NT2/D1 (cell line): ENCODE measurements around the gene ITGB2.

Experiments
- DNase-seq: peaks from one replicate; pipeline ENCODE4 v3.0.0-alpha.2; 2011; ENCODE audit warnings: low read depth, low spot score
- H3K27me3 ChIP-seq: 2 replicates; pipeline ENCODE4 v1.6.0; 2011; ENCODE audit warnings: mild to moderate bottlenecking; ENCODE audit not compliant: insufficient read length, insufficient read depth
- H3K36me3 ChIP-seq: 2 replicates; pipeline ENCODE4 v1.6.1; 2011; ENCODE audit warnings: mild to moderate bottlenecking, low read length, mixed read lengths; ENCODE audit not compliant: insufficient read depth, insufficient read length
- H3K4me1 ChIP-seq: 2 replicates; pipeline ENCODE4 v1.5.1; 2011; ENCODE audit not compliant: insufficient read depth, insufficient read length
- H3K4me3 ChIP-seq: 2 replicates; pipeline ENCODE4 v1.5.1; 2011; ENCODE audit warnings: low read depth; ENCODE audit not compliant: insufficient read length
- H3K9ac ChIP-seq: 2 replicates; pipeline ENCODE4 v1.6.0; 2011; ENCODE audit warnings: low read depth; ENCODE audit not compliant: insufficient read length
- H3K9me3 ChIP-seq: 2 replicates; pipeline ENCODE4 v1.5.1; 2011; ENCODE audit warnings: mild to moderate bottlenecking, low read length; ENCODE audit not compliant: insufficient read depth
- SUZ12 ChIP-seq: IDR thresholded peaks from 2 replicates; pipeline ENCODE4 v1.6.1; 2011; ENCODE audit not compliant: insufficient read length, insufficient read depth; ENCODE audit errors: extremely low read depth
- YY1 ChIP-seq: IDR thresholded peaks from 2 replicates; pipeline ENCODE4 v1.6.1; 2011; ENCODE audit not compliant: insufficient read length, insufficient read depth
- ZNF274 ChIP-seq: IDR thresholded peaks from 2 replicates; pipeline ENCODE4 v1.6.1; 2011; ENCODE audit warnings: mild to moderate bottlenecking, low read depth, low read length

The ITGB2 gene

GRCh38 chr21:44874497-44875315, 46.0 kb downstream of the ITGB2 start:
- Histone ChIP-seq H3K9me3 (no peaks in the 10 kb centered on the region), H3K27me3 (peaks cover 20% of the 10 kb centered on the region), H3K4me1 (peaks cover 14% of the 10 kb centered on the region), H3K36me3 (peaks cover 13% of the 10 kb centered on the region), H3K9ac (peak overlapping the region; percentile 92), H3K4me3 (peak overlapping the region; percentile 92)
- TF ChIP-seq SUZ12 (no peak), YY1 (peak; percentile 5), ZNF274 (no peak)
- no peak for DNase-seq

- H3K36me3 ChIP-seq, result peaks cover 13% of the 10 kb centered on the region
- H3K4me3 ChIP-seq, result peak overlapping the region; percentile 92
- no peaks in the 10 kb centered on the region for H3K9me3 ChIP-seq
- peaks cover 20% of the 10 kb centered on the region for H3K27me3 ChIP-seq
- H3K4me1 ChIP-seq, result peaks cover 14% of the 10 kb centered on the region
- DNase-seq, result no peak
- H3K9ac ChIP-seq, result peak overlapping the region; percentile 92
- TF ChIP-seq ZNF274 (no peak), YY1 (no peak), SUZ12 (no peak)
Measured at GRCh38 chr21:44874240-44874496, 46.5 kb downstream of the ITGB2 start.

- H3K4me1 ChIP-seq, result peaks cover 14% of the 10 kb centered on the region
- H3K27me3 ChIP-seq, result peaks cover 20% of the 10 kb centered on the region
- TF ChIP-seq YY1 (no peak), SUZ12 (no peak), ZNF274 (no peak)
Measured at GRCh38 chr21:44873356-44874239, 47.1 kb downstream of the ITGB2 start, which contains the start of gene PTTG1IP. TSS of gene PTTG1IP (minus strand) at chr21:44873690. CDS start at chr21:44873616, 74 bp downstream.

GRCh38 chr21:44872649-44873355, 47.9 kb downstream of the ITGB2 start:
- no peaks in the 10 kb centered on the region for H3K9me3 ChIP-seq
- H3K4me1 ChIP-seq, result peaks cover 18% of the 10 kb centered on the region
- H3K4me3 ChIP-seq, result peak overlapping the region; percentile 92
- peaks cover 20% of the 10 kb centered on the region for H3K27me3 ChIP-seq
- TF ChIP-seq SUZ12 (no peak), ZNF274 (no peak), YY1 (no peak)
- DNase-seq, result no peak
- H3K9ac ChIP-seq, result peak overlapping the region; percentile 93
- peaks cover 22% of the 10 kb centered on the region for H3K36me3 ChIP-seq

More at GRCh38 chr21:44873356-44874239, 47.1 kb downstream of the ITGB2 start, which contains the start of gene PTTG1IP:
- H3K36me3 ChIP-seq, result peaks cover 16% of the 10 kb centered on the region
- DNase-seq, result peak; percentile 96
- H3K9ac ChIP-seq, result peak within 1 kb of the TSS; percentile 93
- H3K4me3 ChIP-seq, result peak within 1 kb of the TSS; percentile 92
- no peaks in the 10 kb centered on the region for H3K9me3 ChIP-seq

- Histone ChIP-seq H3K36me3 (peaks cover 27% of the 10 kb centered on the region), H3K4me3 (peak overlapping the region; percentile 92), H3K9me3 (no peaks in the 10 kb centered on the region), H3K4me1 (peaks cover 22% of the 10 kb centered on the region), H3K9ac (peak overlapping the region; percentile 93), H3K27me3 (peaks cover 20% of the 10 kb centered on the region)
- TF ChIP-seq SUZ12, result no peak
- no peak for TF ChIP-seq ZNF274
- no peak for TF ChIP-seq YY1
- no peak for DNase-seq
Measured at GRCh38 chr21:44872323-44872648, 48.4 kb downstream of the ITGB2 start.

- Histone ChIP-seq H3K36me3 (peaks cover 32% of the 10 kb centered on the region), H3K4me1 (peaks cover 27% of the 10 kb centered on the region), H3K4me3 (peak overlapping the region; percentile 92), H3K27me3 (peaks cover 20% of the 10 kb centered on the region), H3K9ac (peak overlapping the region; percentile 93), H3K9me3 (no peaks in the 10 kb centered on the region)
- no peak for TF ChIP-seq SUZ12
- no peak for TF ChIP-seq YY1
- TF ChIP-seq ZNF274, result no peak
- no peak for DNase-seq
Measured at GRCh38 chr21:44871576-44872269, 49.0 kb downstream of the ITGB2 start.
